Measurements from ENCODE around the gene CBX6. TPM values are rescaled to one million over a fixed set of nuclear protein-coding genes. Genes with fewer than 3 reads are reported as not detected.
"Not testable (repeated sequence)": the region's sequence is repeated elsewhere in the genome, so short reads cannot be mapped to it uniquely, and the experiment has no call there.

CBX6 gene
- polyA plus RNA-seq (2012; ENCODE audit: insufficient read depth, insufficient read length) = 12.3 TPM

DNA sequence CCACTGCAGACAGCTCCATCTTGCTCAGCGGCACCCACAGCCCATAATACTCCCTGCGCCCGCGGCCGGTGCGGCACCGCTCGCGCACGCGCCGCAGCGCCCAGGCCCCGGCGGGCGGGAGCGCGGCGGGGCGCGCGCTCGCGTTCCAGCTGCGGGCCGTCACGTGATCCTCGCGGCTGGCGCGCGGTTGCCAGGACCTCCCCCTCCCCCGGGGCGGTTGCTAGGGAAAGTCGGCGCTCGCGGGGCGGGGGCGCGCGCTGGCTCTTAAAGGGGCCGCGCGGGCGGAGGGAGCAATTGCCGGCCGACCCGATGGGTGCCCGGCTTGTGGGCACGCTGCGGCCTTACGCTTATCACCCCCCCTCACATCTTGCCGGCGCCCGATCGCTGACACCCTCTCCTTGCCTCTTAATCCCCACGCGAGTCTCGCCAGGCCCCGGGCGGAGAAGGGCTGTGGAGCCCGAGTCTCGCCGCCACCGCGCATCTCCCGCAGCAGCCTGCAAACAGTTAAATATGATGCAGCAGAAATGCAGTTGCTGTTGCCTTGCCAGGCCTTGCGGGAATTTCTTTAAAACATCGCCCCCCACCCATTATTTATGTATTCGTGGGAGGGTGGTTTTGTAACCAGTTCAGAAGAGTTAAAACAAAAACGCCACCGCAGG lies at the start of gene CBX6:
Gene CBX6 (minus strand): TSS at position 45 of the 659 bp plus-strand sequence. CDS start 26 bp downstream, at position 19.
- peak within 1 kb of the TSS; percentile 70 for H3K4me3 ChIP-seq (ENCODE audit: low read length)
- peak; percentile 85 for DNase-seq (ENCODE audit: low read depth, low spot score)

DNA sequence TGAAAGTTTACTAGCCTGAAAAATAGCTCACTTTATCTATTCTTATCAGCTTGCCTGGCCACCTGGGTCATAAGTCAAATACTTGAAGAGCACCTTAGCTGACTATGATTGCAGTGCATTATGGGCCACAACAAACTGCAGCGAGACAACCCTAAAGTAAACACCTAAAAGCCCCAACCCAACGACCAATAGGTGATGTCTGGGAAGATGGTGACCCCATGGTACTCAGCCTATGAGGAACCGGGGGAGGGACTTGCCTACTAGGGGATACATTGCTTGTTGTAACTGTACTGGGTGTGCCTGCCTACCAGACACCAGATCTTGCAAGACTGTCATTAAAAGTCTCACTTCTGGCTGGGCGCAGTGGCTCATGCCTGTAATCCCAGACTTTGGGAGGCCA lies 49.8 kb upstream of the CBX6 start:
- no peak overlapping the region for H3K4me3 ChIP-seq (ENCODE audit: low read length)
- peak; percentile 26 for DNase-seq (ENCODE audit: low read depth, low spot score)

DNA sequence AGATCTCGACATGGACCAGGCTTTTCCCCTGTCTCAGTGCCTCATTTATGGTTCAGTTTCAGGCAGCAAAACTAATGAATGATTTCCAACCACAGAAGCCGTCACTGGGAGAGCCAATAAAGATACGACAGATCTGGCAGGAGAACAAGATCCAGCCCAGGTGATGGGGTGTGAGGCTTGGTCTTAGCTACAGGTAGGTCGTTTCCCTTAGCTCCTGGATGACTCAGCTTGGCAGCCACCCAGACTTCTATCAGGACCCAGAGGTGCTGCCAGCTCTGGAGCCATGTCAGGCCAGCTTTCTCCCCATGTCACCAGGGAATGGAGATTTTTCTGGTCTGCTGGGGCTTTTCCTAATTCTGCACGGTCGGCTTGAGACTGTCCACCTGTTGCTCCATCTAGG lies 49.1 kb upstream of the CBX6 start:
- DNase-seq (ENCODE audit: low read depth, low spot score) = no peak
- no peak overlapping the region for H3K4me3 ChIP-seq (ENCODE audit: low read length)

DNA sequence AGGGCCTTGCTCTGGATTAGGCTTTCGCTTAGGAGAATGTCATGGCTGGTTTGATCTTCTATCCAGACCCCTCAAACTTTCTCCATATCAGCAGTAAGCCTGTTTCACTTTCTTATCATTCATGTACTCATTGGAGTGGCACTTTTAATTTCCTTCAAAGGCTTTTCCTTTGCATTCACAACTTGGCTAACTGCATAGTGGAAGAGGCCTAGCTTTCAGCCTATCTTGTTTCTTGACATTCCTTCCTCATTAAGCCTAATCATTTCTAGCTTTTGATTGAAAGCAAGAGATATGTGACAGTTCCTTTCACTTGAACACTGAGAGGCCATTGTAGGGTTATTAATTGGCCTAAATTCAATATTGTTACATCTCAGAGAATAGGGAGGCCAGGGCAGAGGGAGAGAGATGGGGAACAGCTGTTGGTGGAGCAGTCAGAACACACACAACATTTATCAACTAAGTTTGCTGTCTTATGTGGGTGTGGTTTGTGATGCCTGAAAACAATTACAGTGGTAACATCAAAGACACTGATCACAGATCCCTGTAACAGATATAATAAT lies 47.7 kb upstream of the CBX6 start:
- H3K4me3 ChIP-seq (ENCODE audit: low read length) = no peak overlapping the region
- no peak for DNase-seq (ENCODE audit: low read depth, low spot score)

DNA sequence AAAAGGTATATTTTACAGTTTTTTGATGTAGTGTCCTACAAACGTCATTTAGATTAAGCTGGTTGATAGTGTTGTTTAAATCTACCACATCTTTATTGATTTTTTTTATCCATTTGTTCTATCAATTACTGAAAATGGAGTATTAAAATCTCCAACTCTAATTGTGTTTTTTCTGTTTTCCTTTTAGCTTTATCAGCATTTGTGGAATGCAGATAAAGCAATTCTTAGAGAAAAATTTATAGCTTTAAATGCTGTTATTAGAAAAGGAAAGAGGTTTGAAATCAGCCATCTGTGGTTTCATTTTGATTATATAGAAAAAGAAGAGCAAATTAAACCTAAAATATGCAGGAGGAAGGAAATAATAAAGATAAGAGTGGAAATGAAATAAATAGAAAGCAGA lies 39.4 kb upstream of the CBX6 start:
- no peak overlapping the region for H3K4me3 ChIP-seq (ENCODE audit: low read length)
- no peak for DNase-seq (ENCODE audit: low read depth, low spot score)

DNA sequence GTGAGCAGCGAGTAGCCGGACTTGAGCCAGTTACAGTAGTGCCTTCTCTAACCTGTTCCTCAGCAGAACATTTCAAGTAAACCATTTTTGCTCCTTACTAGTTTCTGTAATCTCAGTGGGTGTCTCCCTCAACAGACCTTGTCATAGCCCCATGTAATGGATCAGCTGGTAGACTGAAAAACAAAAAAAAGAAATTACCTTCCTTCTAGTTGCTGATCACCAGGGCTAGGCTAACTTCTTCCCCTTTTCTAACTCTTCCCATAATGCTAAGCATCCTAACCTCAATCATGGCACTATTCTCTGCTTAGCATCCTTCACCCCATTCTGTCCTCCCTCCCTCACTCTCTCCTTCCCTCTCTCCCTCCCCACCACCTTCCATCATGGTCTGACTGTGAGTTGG lies 35.8 kb upstream of the CBX6 start:
- DNase-seq (ENCODE audit: low read depth, low spot score) = no peak
- H3K4me3 ChIP-seq (ENCODE audit: low read length) = no peak overlapping the region

DNA sequence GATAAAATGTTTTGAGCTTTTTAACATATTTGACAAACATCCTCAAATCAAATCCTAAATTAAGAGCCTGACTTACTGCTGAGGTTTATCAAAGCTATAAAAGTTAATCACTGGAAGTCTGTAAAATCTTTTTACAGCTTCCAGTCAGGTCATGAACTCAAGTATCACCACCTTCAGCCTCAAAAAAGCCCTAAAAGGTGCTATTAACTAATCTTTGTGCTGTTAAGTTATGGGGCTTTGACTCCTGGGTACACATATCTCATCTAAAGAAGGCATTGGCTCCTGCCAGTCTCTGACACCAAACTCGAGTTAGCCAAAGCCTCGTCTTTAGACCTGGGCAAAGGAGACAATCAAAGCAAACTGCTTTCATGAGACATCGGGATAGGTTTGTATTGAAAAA lies 34.0 kb upstream of the CBX6 start:
- H3K4me3 ChIP-seq (ENCODE audit: low read length) = no peak overlapping the region
- DNase-seq (ENCODE audit: low read depth, low spot score) = no peak

DNA sequence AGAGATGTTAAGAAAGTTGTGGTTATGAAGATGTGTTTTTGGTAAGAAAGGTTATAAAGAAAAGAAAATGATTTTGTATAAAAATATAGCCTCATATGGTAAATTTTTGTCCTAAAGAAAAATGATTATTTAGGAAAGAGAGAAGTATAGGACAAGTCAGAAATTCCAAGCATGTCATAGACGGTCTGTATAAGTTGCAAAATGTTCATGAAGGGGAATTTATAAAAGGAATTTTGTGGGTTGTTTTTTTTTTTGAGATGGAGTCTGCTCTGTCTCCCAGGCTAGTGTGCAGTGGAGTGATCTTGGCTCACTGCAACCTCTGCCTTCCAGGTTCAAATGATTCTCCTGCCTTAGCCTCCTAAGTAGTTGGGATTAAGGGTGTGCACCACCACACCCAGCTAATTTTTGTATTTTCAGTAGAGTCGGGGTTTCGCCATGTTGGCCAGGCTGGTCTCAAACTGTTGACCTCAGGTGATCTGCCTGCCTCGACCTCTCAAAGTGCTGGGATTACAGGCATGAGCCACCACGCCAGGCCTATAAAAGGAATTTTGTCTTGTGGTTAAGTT lies 32.1 kb upstream of the CBX6 start:
- DNase-seq (ENCODE audit: low read depth, low spot score) = peak; percentile 12
- H3K4me3 ChIP-seq (ENCODE audit: low read length) = not testable (repeated sequence)

DNA sequence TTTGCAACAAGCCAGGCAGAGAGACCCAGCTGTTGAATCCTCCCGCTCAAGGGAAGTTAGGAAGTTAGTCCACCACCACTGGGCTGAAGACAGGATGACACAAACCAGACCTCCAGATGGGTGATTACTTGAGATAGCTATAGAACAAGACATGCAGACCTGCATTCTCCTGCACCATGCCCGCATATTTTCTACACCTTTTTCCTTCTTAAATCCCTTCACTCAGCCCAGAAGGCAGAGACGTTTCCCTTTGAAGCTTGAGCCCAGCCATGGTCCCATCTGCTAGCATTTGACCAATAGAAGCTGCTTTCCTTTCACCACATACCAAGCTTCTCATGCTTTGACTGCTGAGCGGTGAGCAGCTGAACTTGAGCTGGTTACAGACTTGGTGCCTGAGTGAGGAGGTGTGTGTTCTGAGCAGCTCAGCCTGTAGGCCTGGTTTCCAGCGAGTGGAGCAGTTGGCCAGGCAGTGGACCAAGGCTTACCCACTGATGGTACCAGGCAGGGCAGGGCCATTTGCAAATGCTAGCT lies 29.2 kb upstream of the CBX6 start:
- H3K4me3 ChIP-seq (ENCODE audit: low read length) = no peak overlapping the region
- peak; percentile 32 for DNase-seq (ENCODE audit: low read depth, low spot score)

DNA sequence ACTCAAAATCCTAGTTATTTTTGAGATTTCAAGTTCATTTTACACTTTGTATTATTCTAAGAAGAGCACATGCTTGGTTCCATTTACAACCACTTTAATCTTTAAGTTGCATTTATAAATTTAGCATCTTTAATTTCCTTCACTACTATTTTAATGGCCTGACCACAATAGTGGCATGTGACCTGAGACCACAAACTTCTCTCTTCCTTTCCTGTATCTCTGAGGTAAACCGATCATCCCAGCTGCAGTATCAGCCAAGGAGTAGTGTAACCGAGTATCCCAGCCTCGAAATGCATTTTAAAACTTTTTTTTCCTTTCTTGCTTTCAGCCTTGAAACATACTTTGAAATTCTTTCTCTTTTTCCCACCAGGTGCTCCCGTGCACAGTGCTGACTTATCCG lies 28.7 kb upstream of the CBX6 start:
- no peak overlapping the region for H3K4me3 ChIP-seq (ENCODE audit: low read length)
- DNase-seq (ENCODE audit: low read depth, low spot score) = peak; percentile 67

DNA sequence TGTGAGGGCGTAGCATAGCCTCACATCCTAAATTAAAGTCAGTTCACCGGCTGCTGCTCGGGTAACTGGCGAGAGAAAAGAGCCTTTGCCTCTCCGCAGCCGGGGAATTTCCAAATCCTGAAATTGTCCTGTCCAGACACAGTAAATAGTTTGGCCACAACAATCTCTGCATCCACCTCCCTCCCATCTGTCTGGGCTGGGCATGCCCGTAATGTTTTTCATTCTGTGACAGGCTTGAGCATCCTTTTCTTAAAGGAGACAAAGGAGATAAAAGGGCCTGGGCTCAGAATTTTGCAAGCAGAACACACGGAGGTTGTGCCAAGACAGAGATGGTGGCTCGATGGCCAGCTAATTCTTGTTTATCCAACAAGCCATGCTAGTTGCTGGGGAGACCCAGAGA lies 19.2 kb upstream of the CBX6 start:
- H3K4me3 ChIP-seq (ENCODE audit: low read length) = no peak overlapping the region
- no peak for DNase-seq (ENCODE audit: low read depth, low spot score)

DNA sequence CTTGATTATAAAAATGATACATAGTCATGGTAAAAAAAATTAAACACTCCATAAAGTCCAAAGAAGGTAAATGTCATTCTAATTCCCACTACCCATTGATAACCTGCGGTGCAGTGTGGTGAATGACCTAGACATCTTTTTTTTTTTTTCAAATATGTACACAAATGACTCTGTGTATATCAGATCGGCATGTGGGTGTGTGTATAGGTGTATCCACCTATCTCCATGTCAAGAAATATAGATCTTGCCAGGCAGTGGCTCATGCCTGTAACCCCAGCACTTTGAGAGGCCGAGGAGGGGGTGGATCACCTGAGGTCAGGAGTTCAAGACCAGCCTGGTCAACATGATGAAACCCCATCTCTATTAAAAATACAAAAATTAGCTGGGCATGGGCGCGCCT lies 18.4 kb upstream of the CBX6 start:
- H3K4me3 ChIP-seq (ENCODE audit: low read length) = no peak overlapping the region
- no peak for DNase-seq (ENCODE audit: low read depth, low spot score)

DNA sequence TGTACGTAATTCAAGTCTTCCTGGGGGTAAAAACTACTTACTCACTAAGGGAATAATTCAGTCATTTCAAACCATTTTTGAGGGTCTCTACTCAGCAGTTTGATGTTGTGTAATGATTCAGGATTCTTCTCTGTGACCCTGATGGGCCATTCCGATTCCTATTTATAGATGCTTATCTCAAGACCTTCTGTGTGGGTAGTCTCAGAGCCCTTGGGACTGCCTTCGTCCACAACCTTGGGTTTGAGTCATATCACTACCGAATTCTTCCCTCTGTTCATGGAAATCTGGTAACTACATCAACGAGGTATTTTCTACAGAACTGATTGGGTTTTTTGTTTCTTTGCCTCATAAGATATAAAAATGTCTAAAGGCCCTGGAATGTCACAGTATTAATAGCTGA lies 14.3 kb upstream of the CBX6 start:
- DNase-seq (ENCODE audit: low read depth, low spot score) = no peak
- H3K4me3 ChIP-seq (ENCODE audit: low read length) = no peak overlapping the region

DNA sequence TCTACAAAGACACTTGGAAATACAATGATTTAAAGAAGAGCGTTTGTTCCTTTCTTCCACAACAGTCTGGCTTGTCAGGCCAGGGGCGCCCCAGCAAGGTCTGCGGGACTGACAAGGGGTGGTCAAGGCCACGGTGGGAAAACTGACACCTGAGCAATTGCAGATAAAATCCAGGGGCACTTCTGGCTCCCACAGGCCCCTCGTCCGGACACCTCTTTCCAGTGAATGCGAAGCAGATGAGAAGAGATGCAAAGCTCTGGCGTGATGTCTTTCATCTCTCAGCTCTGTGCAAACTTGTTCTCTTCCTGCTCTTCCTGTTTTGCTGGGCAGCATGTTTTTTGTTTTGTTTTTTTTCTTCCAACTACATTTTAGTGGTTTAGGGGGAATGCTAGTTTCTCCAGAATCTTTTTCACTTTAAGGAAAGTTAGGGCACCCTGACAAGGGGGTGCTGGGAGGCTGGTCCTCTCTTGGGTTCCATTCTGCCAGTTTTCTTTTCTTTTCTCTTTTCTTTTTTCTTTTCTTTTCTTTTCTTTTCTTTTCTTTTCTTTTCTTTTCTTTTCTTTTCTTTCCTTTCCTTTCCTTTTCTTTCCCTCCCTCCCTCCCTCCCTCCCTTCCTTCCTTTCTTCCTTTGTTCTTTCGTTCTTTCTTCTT lies 11.1 kb upstream of the CBX6 start:
- no peak for DNase-seq (ENCODE audit: low read depth, low spot score)
- no peak overlapping the region for H3K4me3 ChIP-seq (ENCODE audit: low read length)

DNA sequence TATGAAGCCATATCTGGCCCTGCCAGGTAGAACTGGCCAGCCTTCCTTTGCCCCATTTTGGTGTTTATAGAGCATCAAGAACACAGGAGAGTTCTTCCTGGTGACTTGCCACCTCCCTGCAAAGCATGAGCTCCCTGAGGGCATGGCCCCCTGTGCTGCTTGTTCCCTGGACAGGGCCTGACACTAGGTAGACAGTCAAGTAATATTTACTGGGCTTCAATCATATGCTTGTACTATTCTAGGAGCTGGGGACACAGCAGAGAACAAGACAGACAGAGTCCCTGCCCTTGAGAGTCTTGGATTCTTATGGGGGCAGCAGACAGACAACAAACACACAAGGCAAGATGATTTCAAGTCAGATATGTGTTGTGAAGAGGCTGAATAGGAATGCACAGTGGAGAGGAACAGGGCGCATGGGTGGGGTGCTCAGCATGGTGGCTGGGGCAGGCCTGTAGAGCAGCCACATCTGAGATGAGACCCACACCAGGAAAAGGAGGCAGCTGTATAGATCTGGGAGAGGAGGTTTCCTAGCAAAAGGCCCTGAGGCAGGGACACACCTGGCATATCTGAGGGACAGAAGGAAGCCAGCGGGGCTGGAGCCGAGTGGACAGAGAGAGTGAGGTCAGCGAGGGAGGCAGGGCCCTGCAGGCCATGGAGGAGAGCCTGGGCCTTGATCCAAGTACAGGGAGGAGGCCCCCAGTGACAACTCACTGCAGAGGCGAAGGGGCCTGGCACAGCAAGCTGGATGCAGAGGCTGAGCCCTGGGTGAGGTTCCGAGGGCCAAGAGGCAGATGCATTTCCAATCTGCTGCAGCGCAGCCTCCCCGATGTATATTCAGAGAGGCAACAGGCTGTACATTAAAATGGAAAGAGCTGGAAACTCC lies 10.2 kb upstream of the CBX6 start:
- H3K4me3 ChIP-seq (ENCODE audit: low read length) = no peak overlapping the region
- no peak for DNase-seq (ENCODE audit: low read depth, low spot score)

DNA sequence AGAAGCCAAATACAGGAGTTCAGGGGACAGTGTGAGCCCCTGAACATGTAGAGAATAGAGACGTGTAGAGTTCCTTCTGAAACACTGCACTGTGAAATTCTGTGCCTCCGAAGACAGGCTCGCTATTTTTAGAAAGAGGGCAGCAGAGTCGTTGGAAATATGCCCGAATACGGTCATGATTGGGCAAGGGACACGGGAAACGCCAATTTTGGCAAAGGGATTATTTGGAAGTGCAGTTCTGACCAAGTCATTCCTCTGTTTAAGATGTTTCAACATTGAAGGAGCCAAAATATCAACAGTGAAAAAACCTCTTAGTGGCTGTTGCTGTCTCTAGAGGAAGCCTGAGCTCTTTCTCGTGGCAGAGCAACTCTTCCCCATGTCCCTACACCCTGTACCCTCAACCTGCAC lies 9.5 kb upstream of the CBX6 start:
- H3K4me3 ChIP-seq (ENCODE audit: low read length) = no peak overlapping the region
- no peak for DNase-seq (ENCODE audit: low read depth, low spot score)

DNA sequence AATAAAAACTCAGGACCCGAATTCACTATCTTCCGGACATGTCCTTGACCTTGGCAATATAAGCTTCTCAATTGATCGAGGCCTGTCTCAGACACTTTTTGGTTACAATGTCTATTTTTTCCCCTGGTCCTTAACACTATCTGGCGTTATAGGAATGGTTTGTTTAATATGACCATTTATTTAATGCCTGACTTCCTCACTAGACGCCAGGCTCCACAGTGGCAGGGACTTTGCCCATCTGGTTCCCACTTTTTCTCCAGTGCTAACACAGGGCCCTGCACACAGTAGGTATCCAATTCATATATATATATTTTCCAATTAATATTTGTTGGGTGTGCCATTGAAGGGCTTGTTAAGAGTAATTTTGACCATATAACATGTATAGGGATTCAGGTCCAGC lies 7.9 kb upstream of the CBX6 start:
- DNase-seq (ENCODE audit: low read depth, low spot score) = no peak
- H3K4me3 ChIP-seq (ENCODE audit: low read length) = no peak overlapping the region

DNA sequence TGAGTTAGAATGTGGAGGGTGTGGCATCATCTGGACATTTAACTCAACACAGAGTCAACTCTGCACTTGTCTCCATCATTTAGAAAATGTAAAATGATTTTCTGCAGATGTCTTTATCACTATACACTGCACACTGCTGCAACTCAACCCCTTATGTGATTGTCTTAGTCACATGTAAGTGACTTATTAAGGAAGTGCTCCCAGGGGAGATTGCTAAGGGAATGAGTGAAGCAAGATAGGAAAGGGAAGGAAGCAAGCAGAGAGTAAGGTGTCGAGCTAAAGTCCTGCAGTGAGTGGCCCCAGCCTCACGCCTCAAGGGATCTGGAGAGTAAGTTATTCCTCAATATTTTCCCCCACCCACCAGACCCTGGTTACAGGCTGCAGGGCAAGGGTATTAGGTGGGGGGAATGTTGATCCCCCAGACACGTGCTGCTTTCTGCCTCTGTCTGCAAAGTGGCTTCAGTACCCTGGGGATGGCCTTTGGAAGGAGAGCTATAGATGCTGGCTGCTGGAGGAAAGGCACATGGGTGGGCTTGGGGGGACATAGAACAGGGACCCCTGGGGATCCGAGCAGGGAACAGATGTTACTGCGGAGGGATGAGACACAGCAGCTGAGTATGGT lies 7.2 kb upstream of the CBX6 start:
- DNase-seq (ENCODE audit: low read depth, low spot score) = no peak
- H3K4me3 ChIP-seq (ENCODE audit: low read length) = no peak overlapping the region

DNA sequence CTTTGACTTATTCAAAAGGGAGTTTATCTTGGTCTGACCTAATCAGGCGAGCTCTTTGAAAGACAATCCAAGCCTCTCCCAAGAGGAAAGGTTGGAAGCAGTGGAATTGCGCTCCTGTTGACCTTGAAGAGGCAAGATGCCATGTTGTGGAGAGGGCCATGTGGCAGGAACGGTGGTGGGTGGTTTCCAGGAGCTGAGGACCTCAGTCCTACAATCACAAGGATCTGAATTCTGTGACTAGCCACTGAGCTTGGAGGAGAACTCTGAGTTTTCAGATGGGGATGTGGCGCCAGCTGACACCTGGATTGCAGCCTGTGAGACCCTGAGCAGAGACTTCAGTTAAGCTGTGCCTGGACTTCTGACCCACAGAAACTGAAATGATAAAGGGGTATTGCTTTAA lies 6.0 kb upstream of the CBX6 start:
- no peak for DNase-seq (ENCODE audit: low read depth, low spot score)
- no peak overlapping the region for H3K4me3 ChIP-seq (ENCODE audit: low read length)

Data from Jurkat, Clone E6-1 (cell line).